Endothelial cell (in vitro differentiated cells): Measurements from ENCODE around the gene FAM25A. TPM values are rescaled to one million over a fixed set of nuclear protein-coding genes. Genes with fewer than 3 reads are reported as not detected.
"Not testable (repeated sequence)": the region's sequence is repeated elsewhere in the genome, so short reads cannot be mapped to it uniquely, and the experiment has no call there.

Experiments
- DNase-seq: peaks from one replicate; pipeline ENCODE4 v3.0.0; 2021; ENCODE audit warnings: low spot score
- H3K27ac Mint-ChIP-seq: one replicate; pipeline ENCODE4 v1.8.0; 2021; ENCODE audit warnings: mixed read lengths, inconsistent platforms; ENCODE audit not compliant: unreplicated experiment
- H3K27me3 Mint-ChIP-seq: one replicate; pipeline ENCODE4 v1.8.0; 2021; ENCODE audit warnings: mild to moderate bottlenecking, moderate library complexity, mixed read lengths, inconsistent platforms; ENCODE audit not compliant: unreplicated experiment
- H3K36me3 Mint-ChIP-seq: one replicate; pipeline ENCODE4 v1.8.0; 2021; ENCODE audit warnings: mild to moderate bottlenecking, low read depth, mixed read lengths, inconsistent platforms; ENCODE audit not compliant: unreplicated experiment
- H3K4me1 Mint-ChIP-seq: one replicate; pipeline ENCODE4 v1.8.0; 2021; ENCODE audit warnings: mild to moderate bottlenecking, mixed read lengths, inconsistent platforms; ENCODE audit not compliant: unreplicated experiment
- H3K4me3 Mint-ChIP-seq: one replicate; pipeline ENCODE4 v1.8.0; 2021; ENCODE audit warnings: mild to moderate bottlenecking, mixed read lengths, inconsistent platforms; ENCODE audit not compliant: unreplicated experiment
- H3K9me3 Mint-ChIP-seq: one replicate; pipeline ENCODE4 v1.8.0; 2021; ENCODE audit warnings: mixed read lengths, inconsistent platforms; ENCODE audit not compliant: unreplicated experiment
- total RNA-seq: library from RNA; stranded (reverse); fragmentation: NEBNext Ultra II Directional; extraction: Animal tissue kit (Norgen Biotek cat#: 25700); gene quantifications from one replicate; pipeline ENCODE4 v1.2.1, GENCODE V29; 2021; ENCODE audit not compliant: unreplicated experiment
- TF ChIP-seq, protein P1 (sequence below): fragments of 200-600 bp; sonication (generic); IDR thresholded peaks from one replicate; pipeline ENCODE4 v1.5.0; 2021; ENCODE audit warnings: antibody characterized with exemption; ENCODE audit not compliant: unreplicated experiment

FAM25A gene
- total RNA-seq, 1 donor from 2014 or later, result not detected

DNA sequence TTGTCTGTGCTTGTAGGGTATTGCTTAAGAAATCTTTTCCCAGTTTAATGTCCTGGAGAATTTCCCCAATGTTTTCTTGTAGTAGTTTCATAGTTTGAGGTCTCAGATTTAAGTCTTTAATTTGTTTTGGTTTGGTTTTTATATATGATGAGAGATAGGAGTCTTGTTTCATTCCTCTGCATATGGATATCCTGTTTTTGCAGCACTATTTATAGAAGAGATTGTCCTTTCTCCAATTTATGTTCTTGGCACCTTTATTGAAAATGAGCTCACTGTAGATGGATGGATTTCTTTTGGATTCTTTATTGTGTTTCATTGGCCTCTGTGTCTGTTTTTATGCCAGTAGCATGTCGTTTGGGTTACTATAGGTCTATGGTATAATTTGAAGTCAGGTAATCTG lies 31.6 kb upstream of the FAM25A start:
- Mint-ChIP-seq H3K27me3 (no peaks in the 10 kb centered on the region), H3K4me1 (peaks cover 5% of the 10 kb centered on the region), H3K4me3 (no peak overlapping the region), H3K36me3 (no peaks in the 10 kb centered on the region), H3K9me3 (no peaks in the 10 kb centered on the region), H3K27ac (no peak overlapping the region)
- TF ChIP-seq, protein P1, sequence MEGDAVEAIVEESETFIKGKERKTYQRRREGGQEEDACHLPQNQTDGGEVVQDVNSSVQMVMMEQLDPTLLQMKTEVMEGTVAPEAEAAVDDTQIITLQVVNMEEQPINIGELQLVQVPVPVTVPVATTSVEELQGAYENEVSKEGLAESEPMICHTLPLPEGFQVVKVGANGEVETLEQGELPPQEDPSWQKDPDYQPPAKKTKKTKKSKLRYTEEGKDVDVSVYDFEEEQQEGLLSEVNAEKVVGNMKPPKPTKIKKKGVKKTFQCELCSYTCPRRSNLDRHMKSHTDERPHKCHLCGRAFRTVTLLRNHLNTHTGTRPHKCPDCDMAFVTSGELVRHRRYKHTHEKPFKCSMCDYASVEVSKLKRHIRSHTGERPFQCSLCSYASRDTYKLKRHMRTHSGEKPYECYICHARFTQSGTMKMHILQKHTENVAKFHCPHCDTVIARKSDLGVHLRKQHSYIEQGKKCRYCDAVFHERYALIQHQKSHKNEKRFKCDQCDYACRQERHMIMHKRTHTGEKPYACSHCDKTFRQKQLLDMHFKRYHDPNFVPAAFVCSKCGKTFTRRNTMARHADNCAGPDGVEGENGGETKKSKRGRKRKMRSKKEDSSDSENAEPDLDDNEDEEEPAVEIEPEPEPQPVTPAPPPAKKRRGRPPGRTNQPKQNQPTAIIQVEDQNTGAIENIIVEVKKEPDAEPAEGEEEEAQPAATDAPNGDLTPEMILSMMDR, result no peak
- no peak for DNase-seq

DNA sequence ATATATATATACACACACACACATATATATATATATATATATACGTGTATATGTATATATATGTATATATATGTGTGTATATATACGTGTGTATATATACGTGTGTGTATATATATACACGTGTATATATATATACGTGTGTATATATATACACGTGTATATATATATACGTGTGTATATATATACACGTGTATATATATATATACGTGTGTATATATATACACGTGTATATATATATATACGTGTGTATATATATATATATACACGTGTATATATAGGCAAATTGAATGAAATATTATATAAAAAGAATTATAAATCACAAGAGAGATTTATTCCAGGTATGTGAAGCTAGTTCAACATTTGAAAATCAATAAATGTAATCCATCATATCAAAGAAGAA lies 28.7 kb upstream of the FAM25A start:
- not testable (repeated sequence) for H3K27ac Mint-ChIP-seq, H3K27me3 Mint-ChIP-seq, H3K9me3 Mint-ChIP-seq, H3K4me3 Mint-ChIP-seq, H3K36me3 Mint-ChIP-seq, DNase-seq, H3K4me1 Mint-ChIP-seq

DNA sequence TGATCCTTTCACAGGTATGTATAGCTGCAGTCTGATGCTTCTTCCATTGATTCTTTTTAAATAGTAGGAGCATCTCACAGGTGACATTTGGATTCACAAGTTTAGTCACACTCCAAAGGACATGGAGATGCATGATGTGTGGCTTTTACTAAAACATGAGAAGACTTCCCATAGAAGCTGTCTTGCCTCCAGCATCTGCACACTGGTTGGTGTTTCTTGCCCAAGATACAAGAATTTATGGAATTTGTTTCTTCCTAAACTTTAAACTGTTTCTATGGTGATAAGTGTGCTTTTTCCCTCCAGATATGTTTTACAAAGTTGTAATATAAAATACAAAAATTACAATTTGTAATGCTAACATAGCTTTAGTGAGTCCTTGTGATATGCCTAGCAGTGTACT lies 27.6 kb upstream of the FAM25A start:
- H3K4me3 Mint-ChIP-seq, result no peak overlapping the region
- H3K36me3 Mint-ChIP-seq, result no peaks in the 10 kb centered on the region
- H3K4me1 Mint-ChIP-seq, result peaks cover 5% of the 10 kb centered on the region
- no peaks in the 10 kb centered on the region for H3K9me3 Mint-ChIP-seq
- TF ChIP-seq, protein P1, result no peak
- H3K27ac Mint-ChIP-seq, result no peak overlapping the region
- no peaks in the 10 kb centered on the region for H3K27me3 Mint-ChIP-seq
- DNase-seq, result no peak

DNA sequence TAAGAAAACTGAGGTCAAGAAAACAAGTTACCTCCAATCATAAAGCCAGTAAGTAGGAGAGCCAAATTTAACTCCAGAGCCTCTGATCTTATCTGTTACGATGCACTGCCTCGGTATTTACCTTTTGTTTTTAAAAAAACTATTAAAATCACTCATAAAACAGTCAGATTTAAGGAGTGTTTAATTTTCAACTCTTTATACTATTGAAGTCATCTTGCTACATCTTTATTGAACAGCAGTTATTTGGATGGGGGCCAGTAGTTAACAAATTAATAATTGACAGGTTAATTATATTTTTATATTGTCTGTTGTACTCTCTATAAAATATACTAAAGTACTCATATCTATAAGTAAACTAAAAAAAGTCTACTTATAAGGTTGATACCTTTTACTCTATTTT lies 27.2 kb upstream of the FAM25A start:
- no peak for DNase-seq
- Mint-ChIP-seq H3K27me3 (no peaks in the 10 kb centered on the region), H3K4me3 (no peak overlapping the region), H3K27ac (no peak overlapping the region), H3K4me1 (peaks cover 5% of the 10 kb centered on the region), H3K36me3 (no peaks in the 10 kb centered on the region), H3K9me3 (no peaks in the 10 kb centered on the region)
- TF ChIP-seq, protein P1, result no peak

DNA sequence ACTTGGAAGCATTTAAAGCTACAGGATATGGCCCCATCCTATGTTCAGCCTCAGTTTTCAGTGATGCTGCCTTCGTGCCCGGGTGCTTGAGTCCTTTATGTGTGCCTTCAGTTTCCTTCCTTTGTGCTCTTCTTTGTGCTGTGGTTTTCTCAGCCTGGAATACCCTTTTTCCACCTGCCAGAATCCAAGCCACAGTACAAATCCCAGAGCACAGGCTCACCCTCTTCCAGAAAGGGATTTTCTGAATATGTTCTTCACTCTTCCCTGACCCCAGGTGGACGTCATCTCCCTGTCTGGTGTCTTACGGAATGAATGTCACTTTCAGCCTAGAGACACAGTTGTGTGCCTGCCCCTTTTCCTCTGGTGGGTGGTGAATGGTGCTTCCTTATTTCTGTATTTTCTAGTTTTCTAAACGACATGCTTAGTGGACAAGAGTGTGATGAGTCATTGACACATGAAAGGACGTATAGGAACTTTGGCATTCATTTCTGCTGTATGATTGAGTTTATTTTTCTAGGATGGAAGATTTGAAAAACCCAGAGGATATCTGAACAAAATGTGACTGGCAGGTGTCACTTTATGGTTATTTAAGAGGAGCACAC lies 20.2 kb upstream of the FAM25A start:
- not testable (repeated sequence) for H3K4me1 Mint-ChIP-seq, DNase-seq, H3K27me3 Mint-ChIP-seq, H3K36me3 Mint-ChIP-seq, H3K27ac Mint-ChIP-seq, H3K9me3 Mint-ChIP-seq, H3K4me3 Mint-ChIP-seq

DNA sequence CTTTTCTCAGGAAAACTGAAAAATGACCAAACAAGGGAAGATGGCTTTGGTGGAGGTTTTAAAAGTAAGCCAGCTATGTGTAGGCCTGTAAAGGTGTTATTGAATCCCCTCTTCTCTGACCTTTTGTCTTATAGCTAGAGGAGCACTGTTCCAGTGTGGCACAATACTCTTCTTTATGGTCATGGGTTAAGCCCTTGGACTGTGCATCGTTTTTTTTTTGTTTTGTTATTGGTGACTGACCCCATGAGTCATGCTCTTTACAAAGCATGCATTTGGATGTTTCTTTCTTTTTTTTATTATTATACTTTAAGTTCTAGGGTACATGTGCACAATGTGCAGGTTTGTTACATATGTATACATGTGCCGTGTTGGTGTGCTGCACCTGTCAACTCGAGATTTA lies 19.6 kb upstream of the FAM25A start:
- Mint-ChIP-seq H3K36me3 (no peaks in the 10 kb centered on the region), H3K9me3 (no peaks in the 10 kb centered on the region), H3K4me1 (peaks cover 7% of the 10 kb centered on the region), H3K4me3 (no peak overlapping the region), H3K27me3 (no peaks in the 10 kb centered on the region), H3K27ac (no peak overlapping the region)
- TF ChIP-seq, protein P1, result no peak
- no peak for DNase-seq

DNA sequence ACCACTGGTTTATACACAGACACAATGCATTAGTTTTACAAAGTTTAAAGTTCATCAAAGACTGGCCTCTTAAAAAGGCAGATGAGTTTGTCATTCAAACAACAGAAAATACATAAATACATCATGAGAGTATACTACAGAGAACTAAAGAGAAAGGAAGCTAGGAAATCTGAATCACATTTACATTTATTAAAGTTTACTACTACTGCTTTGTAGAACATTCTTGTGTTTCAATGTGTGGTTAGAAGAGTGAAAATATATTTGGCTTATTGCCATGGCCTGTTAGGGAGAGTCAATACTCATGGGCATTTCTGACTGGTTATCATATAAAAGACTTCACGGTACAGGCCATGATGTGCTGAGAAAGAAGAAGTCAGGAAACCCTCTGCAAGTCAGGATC lies 13.0 kb upstream of the FAM25A start:
- DNase-seq, H3K27me3 Mint-ChIP-seq, H3K27ac Mint-ChIP-seq, H3K36me3 Mint-ChIP-seq, H3K9me3 Mint-ChIP-seq, H3K4me3 Mint-ChIP-seq, H3K4me1 Mint-ChIP-seq: not testable (repeated sequence)

DNA sequence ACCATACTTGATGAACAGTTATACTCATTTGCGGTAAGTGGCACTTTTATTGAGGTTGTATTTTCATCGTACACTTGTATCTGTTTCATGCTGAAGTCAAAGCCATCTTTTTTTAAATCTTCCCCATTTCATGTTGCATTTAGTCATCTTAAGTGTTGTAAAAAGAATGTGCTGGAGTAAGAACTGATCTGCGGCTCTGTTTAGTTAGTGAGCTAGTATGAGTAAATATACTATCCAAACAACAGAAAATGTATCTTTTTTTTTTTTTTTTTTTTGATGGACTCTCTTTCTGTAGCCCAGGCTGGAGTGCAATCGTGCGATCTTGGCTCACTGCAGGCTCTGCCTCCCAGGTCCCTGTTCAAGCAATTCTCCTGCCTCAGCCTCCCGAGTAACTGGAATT lies 12.4 kb upstream of the FAM25A start:
- not testable (repeated sequence) for H3K4me3 Mint-ChIP-seq, H3K4me1 Mint-ChIP-seq, H3K27ac Mint-ChIP-seq, H3K9me3 Mint-ChIP-seq, H3K36me3 Mint-ChIP-seq, H3K27me3 Mint-ChIP-seq, DNase-seq

DNA sequence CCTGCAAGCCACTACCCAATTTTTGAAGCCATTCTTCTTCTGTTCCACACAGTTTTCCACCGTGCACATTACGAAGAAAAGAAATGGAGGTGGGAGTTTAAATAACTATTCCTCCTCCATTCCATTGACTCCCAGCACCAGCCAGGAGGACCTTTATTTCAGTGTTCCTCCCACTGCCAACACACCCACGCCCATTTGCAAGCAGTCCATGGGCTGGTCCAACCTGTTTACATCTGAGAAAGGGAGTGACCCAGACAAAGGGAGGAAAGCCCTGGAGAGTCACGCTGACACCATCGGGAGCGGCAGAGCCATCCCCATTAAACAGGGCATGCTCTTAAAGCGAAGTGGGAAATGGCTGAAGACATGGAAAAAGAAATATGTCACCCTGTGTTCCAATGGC lies 11.8 kb upstream of the FAM25A start:
- H3K4me1 Mint-ChIP-seq, H3K36me3 Mint-ChIP-seq, H3K9me3 Mint-ChIP-seq, H3K27ac Mint-ChIP-seq, H3K4me3 Mint-ChIP-seq, DNase-seq, H3K27me3 Mint-ChIP-seq: not testable (repeated sequence)
